ENCODE results near the gene HS2ST1.
"Not testable (repeated sequence)": the region's sequence is repeated elsewhere in the genome, so short reads cannot be mapped to it uniquely, and the experiment has no call there.

Gene HS2ST1

DNA sequence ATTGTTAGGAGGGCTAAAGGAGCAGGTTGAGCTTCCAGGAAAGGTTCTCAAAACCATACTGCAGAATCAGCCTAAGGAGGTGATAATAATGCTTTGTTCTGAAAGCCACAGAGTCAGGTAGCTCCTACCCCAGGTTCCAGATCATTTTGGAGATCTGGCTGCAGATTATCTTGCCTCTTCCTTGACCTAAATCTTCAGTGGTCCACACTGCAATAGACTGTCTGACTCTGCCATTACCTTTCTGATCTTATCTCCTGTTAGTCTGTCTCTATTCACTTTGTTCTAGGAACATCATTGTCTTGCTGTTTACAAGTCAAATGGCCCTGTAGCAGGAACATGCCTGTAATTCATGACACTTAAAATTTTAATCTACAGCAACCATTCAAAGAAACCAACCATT lies 73.0 kb downstream of the HS2ST1 start:
- Histone ChIP-seq H3K79me2 (no peaks in the 10 kb centered on the region), H3K4me1 (no peaks in the 10 kb centered on the region), H3K36me3 (ENCODE audit: control insufficient read depth, insufficient read depth, low read length) (no peaks in the 10 kb centered on the region), H3K27ac (no peak overlapping the region), H3K9me3 (ENCODE audit: control insufficient read depth, low read length) (no peaks in the 10 kb centered on the region), H3K4me2 (ENCODE audit: low read length) (no peak overlapping the region), H3K4me3 (ENCODE audit: low read depth, low read length) (no peak overlapping the region), H3K9ac (no peak overlapping the region), H3K27me3 (ENCODE audit: control insufficient read depth, insufficient read depth, low read length) (no peaks in the 10 kb centered on the region), H2AFZ (no peak overlapping the region)
- TF ChIP-seq, protein P1, sequence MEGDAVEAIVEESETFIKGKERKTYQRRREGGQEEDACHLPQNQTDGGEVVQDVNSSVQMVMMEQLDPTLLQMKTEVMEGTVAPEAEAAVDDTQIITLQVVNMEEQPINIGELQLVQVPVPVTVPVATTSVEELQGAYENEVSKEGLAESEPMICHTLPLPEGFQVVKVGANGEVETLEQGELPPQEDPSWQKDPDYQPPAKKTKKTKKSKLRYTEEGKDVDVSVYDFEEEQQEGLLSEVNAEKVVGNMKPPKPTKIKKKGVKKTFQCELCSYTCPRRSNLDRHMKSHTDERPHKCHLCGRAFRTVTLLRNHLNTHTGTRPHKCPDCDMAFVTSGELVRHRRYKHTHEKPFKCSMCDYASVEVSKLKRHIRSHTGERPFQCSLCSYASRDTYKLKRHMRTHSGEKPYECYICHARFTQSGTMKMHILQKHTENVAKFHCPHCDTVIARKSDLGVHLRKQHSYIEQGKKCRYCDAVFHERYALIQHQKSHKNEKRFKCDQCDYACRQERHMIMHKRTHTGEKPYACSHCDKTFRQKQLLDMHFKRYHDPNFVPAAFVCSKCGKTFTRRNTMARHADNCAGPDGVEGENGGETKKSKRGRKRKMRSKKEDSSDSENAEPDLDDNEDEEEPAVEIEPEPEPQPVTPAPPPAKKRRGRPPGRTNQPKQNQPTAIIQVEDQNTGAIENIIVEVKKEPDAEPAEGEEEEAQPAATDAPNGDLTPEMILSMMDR (IDR thresholded peaks at IDR 0.05): no peak

DNA sequence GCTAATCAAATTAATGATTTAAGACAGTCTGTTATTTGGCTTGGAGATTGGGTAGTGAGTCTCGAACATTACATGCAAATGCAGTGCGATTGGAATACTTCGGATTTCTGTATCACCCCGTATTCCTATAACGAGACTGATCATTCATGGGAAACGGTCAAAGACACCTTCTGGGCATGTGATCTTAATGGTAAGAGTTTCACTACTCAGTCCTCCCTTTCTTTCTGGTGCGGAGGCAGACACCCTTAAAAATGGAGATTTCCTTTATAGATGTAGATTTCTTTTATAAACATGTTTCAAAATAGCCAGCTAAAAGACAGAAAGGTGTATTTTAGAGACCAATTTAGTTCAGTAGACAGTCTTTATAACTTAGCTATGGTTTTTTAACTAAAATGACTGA lies 74.4 kb downstream of the HS2ST1 start:
- TF ChIP-seq, protein P1 (IDR thresholded peaks at IDR 0.05): no peak
- no peak overlapping the region for H3K9ac ChIP-seq
- H2AFZ ChIP-seq: no peak overlapping the region

DNA sequence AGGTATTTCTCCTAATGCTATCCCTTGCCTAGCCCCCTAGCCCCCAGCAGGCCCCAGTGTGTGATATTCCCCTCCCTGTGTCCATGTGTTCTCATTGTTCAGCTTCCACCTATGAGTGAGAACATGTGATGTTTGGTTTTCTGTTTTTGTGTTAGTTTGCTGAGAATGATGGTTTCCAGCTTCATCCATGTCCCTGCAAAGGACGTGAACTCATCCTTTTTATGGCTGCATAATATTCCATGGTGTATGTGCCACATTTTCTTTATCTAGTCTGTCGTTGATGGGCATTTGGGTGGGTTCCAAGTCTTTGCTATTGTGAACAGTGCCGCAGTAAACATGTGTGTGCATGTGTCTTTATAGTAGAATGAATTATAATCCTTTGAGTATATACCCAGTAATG lies 75.3 kb downstream of the HS2ST1 start:
- H3K36me3 ChIP-seq (ENCODE audit: control insufficient read depth, insufficient read depth, low read length); H3K27ac ChIP-seq; H3K4me1 ChIP-seq; H3K9ac ChIP-seq; H2AFZ ChIP-seq; H3K9me3 ChIP-seq (ENCODE audit: control insufficient read depth, low read length); H3K4me3 ChIP-seq (ENCODE audit: low read depth, low read length); H3K27me3 ChIP-seq (ENCODE audit: control insufficient read depth, insufficient read depth, low read length); H3K4me2 ChIP-seq (ENCODE audit: low read length); H3K79me2 ChIP-seq: not testable (repeated sequence)

More for the DNA sequence above, 74.4 kb downstream of the HS2ST1 start:
- Histone ChIP-seq H3K4me1 (no peaks in the 10 kb centered on the region), H3K36me3 (ENCODE audit: control insufficient read depth, insufficient read depth, low read length) (no peaks in the 10 kb centered on the region), H3K27me3 (ENCODE audit: control insufficient read depth, insufficient read depth, low read length) (no peaks in the 10 kb centered on the region), H3K4me2 (ENCODE audit: low read length) (no peak overlapping the region), H3K79me2 (no peaks in the 10 kb centered on the region), H3K27ac (no peak overlapping the region), H3K4me3 (ENCODE audit: low read depth, low read length) (no peak overlapping the region), H3K9me3 (ENCODE audit: control insufficient read depth, low read length) (no peaks in the 10 kb centered on the region)

DNA sequence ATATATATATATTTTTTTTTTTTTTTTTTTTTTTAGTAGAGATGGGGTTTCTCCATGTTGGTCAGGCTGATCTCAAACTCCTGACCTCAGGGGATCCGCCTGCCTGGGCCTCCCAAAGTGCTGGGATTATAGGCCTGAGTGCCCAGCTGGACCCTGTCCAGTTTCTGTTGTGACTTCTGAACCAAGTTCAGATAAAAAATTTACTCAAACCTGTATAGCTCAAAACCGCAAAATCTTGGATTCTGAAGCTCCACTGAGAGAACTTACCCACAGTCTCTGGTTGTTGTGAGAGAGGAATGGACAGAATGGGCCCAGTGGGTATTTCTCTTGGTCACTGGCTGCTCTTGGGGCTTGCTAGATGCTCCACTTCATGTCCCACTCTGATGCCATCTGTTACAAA lies 76.4 kb downstream of the HS2ST1 start:
- Histone ChIP-seq H3K36me3 (ENCODE audit: control insufficient read depth, insufficient read depth, low read length) (no peaks in the 10 kb centered on the region), H2AFZ (no peak overlapping the region), H3K27me3 (ENCODE audit: control insufficient read depth, insufficient read depth, low read length) (no peaks in the 10 kb centered on the region), H3K27ac (no peak overlapping the region), H3K9me3 (ENCODE audit: control insufficient read depth, low read length) (no peaks in the 10 kb centered on the region), H3K4me3 (ENCODE audit: low read depth, low read length) (no peak overlapping the region), H3K79me2 (no peaks in the 10 kb centered on the region), H3K4me1 (no peaks in the 10 kb centered on the region), H3K9ac (no peak overlapping the region), H3K4me2 (ENCODE audit: low read length) (no peak overlapping the region)
- TF ChIP-seq, protein P1 (IDR thresholded peaks at IDR 0.05): no peak

DNA sequence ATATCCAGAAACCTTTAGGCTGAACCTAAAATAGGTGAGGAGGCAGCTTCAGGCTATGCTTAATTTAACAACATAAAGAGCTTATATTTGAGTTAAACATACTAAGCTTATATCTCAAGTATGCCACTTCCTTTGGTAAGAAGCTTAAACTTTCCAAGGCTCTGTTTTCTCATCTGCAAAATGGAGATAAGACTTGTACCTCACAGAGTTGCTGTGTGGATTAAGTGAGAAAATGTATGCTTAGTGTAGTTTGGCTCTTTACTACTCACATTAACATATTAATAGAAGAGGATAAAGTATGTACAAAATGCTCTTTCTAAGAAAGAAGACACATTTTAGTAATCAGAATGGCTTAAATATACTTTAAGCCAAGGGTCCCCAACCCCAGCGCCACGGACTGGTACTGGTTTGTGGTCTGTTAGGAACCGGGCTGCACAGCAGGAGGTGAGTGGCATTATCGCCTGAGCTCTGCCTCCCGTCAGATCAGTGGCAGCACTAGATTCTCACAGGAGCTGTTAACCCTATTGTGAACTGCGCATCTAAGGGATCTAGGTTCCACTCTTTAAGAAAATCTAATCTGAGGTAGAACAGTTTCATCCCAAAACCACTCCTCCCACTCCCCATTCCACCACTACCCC lies 77.2 kb downstream of the HS2ST1 start:
- H3K4me2 ChIP-seq (ENCODE audit: low read length): no peak overlapping the region

More for the DNA sequence above, 77.2 kb downstream of the HS2ST1 start:
- Histone ChIP-seq H2AFZ (no peak overlapping the region), H3K9me3 (ENCODE audit: control insufficient read depth, low read length) (no peaks in the 10 kb centered on the region), H3K4me1 (no peaks in the 10 kb centered on the region), H3K4me3 (ENCODE audit: low read depth, low read length) (no peak overlapping the region), H3K27me3 (ENCODE audit: control insufficient read depth, insufficient read depth, low read length) (no peaks in the 10 kb centered on the region), H3K79me2 (no peaks in the 10 kb centered on the region), H3K27ac (no peak overlapping the region), H3K9ac (no peak overlapping the region), H3K36me3 (ENCODE audit: control insufficient read depth, insufficient read depth, low read length) (no peaks in the 10 kb centered on the region)
- TF ChIP-seq, protein P1 (IDR thresholded peaks at IDR 0.05): no peak
